ENCODE results near the gene LILRB5. TPM values are rescaled to one million over a fixed set of nuclear protein-coding genes. Genes with fewer than 3 reads are reported as not detected.

Gene LILRB5
- not detected in 2 replicates for total RNA-seq

DNA sequence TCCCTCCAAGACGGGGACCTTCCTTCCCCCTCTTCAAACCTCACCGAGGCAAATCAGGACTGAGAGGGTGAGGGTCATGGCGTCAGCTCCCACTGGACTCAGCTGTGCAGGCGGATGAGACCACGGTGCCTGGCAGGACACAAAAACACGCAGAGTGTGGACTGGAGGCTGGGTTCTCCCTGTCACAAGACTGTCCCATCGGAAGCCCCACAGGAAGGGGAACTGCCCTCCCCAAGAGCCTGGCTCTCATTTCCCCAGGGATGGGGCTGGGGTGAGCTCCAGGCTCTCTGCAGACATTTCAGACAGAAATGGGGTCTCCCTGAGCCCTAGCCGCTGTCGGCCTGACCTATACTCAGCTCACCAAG is at the start of gene LILRB5:
Gene LILRB5, minus strand, starts transcription at position 158 of the 365 bp plus-strand sequence. Its CDS starts 80 bp downstream, at position 78.

GRCh38 chr19:54281007-54281728 is 24.1 kb upstream of the LILRB5 start, which contains the start of gene LILRB2:
Gene LILRB2 (minus strand): TSS chr19:54281110. CDS start chr19:54280496, 614 bp downstream.

DNA sequence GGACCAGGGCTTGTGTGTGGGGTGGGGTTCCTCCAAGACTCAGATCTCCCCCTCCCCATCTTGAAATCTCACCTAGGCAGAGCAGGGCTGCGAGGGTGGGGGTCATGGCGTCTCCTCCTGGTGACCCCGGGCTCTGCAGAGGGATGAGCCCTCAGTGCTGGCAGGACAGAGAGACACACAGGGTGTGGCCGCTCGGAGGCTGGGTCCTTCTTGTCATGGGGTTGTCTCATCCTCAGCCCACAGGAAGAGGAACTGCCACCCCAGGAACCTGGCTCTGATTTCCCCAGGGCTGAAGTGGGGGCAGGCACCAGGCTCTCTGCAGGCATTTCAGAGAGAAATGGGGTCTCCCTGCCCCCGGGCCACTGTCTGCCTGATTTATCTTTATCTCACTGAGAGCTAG is 14.4 kb downstream of the LILRB5 start, which contains the start of gene LILRA6:
Gene LILRA6, minus strand, starts transcription at position 145 of the 400 bp plus-strand sequence.

GRCh38 chr19:54222474-54223276 is 34.4 kb downstream of the LILRB5 start, which contains the start of gene LILRB3:
Gene LILRB3 (minus strand): TSS chr19:54223007. CDS start chr19:54222976, 31 bp downstream.

Small RNA genes lying within 50 kb of the gene (small RNA-seq; reads per million reads assigned to genes)
- gene AC245884.12 (not detected), gene MIR4752 (not detected), gene RNU6-1307P (not detected)

Other genes with a start within 250 kb of the LILRB5 start
- gene VSTM1, start 193.4 kb downstream of the LILRB5 start, total RNA-seq: not detected in 2 replicates
- not detected in 2 replicates for gene TARM1, start 175.9 kb downstream of the LILRB5 start, total RNA-seq
- 0.11 and 0.39 TPM in 2 replicates for gene OSCAR, start 156.5 kb downstream of the LILRB5 start, total RNA-seq
- 8.8 and 12.0 TPM in 2 replicates for gene NDUFA3, start 154.4 kb downstream of the LILRB5 start, total RNA-seq
- gene TFPT, start 141.6 kb downstream of the LILRB5 start, total RNA-seq: 8.4 and 9.1 TPM in 2 replicates
- 36.2 and 39.2 TPM in 2 replicates for gene PRPF31, start 141.5 kb downstream of the LILRB5 start, total RNA-seq
- gene CNOT3, start 119.5 kb downstream of the LILRB5 start, total RNA-seq: 6.9 and 9.7 TPM in 2 replicates
- gene LENG1, start 97.6 kb downstream of the LILRB5 start, total RNA-seq: 3.9 and 5.7 TPM in 2 replicates
- gene TMC4, start 84.1 kb downstream of the LILRB5 start, total RNA-seq: 1.0 TPM in 1 of 2 replicates, not detected in the other
- 25.2 and 25.8 TPM in 2 replicates for gene MBOAT7, start 67.7 kb downstream of the LILRB5 start, total RNA-seq
- gene TSEN34, start 66.0 kb downstream of the LILRB5 start, total RNA-seq: 34.3 and 37.2 TPM in 2 replicates
- gene RPS9, start 56.4 kb downstream of the LILRB5 start, total RNA-seq: 1,386 and 1,444 TPM in 2 replicates
- gene LILRB3, start 34.3 kb downstream of the LILRB5 start, total RNA-seq: not detected in 2 replicates
- gene LILRA6, start 14.5 kb downstream of the LILRB5 start, total RNA-seq: not detected in 2 replicates
- not detected in 2 replicates for gene LILRB2, start 23.8 kb upstream of the LILRB5 start, total RNA-seq
- 0.22 TPM in 1 of 2 replicates, not detected in the other for gene LILRA5, start 55.9 kb upstream of the LILRB5 start, total RNA-seq
- not detected in 2 replicates for gene LILRA4, start 81.9 kb upstream of the LILRB5 start, total RNA-seq
- gene LAIR1, start 107.7 kb upstream of the LILRB5 start, total RNA-seq: not detected in 2 replicates
- gene TTYH1, start 158.2 kb upstream of the LILRB5 start, total RNA-seq: not detected in 2 replicates
- gene LENG8, start 191.9 kb upstream of the LILRB5 start, total RNA-seq: 43.3 and 47.9 TPM in 2 replicates
- gene LENG9, start 206.5 kb upstream of the LILRB5 start, total RNA-seq: 7.5 and 8.5 TPM in 2 replicates
- gene CDC42EP5, start 216.0 kb upstream of the LILRB5 start, total RNA-seq: 26.3 and 29.1 TPM in 2 replicates
- gene LAIR2, start 245.6 kb upstream of the LILRB5 start, total RNA-seq: not detected in 2 replicates